Measurements from ENCODE around the gene SEPTIN11.

The SEPTIN11 gene

DNA sequence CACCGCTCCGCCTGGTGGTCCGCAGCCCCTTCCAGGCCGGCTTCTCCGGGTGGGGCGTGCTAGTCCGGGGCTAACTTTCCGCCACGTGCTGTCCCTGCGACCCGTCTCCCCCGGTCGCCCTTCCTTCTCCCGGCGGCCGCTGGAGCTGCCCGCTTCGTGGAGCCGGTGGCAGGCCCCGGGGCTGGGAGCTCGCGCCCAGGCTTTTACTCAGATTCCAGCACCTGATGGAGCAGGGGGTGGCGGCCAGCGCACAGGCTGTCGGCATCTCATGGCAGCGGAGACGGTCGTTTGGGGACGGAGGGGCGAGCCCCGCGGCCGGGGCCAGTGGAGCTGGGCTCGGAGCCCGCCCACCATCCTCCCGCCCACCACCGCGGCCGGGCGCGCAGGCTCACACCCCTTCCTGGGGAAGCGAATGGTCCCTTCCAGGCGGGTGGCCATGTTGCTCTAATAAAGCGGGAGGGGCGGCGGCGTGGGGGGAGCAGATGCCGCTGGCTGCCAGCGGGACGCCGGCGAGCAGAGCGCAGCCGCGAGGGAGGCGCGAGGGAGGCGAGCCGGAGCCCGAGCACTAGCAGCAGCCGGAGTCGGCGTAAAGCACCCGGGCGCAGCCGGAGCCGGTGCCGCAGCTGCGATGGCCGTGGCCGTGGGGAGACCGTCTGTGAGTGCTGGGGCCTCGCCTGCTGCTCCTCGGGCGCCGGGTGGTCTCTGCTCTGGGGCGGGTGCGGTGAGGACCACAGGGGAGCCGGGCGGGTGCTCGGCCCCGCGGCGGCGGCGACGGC is at the start of gene SEPTIN11:
Gene SEPTIN11, plus strand, starts transcription at position 477 of the 776 bp plus-strand sequence. Its CDS starts 152 bp downstream, at position 629.
- peak; percentile 65 to 77 for DNase-seq (ENCODE audit: low read depth in 2 of 2, low spot score in 1 of 2)

DNA sequence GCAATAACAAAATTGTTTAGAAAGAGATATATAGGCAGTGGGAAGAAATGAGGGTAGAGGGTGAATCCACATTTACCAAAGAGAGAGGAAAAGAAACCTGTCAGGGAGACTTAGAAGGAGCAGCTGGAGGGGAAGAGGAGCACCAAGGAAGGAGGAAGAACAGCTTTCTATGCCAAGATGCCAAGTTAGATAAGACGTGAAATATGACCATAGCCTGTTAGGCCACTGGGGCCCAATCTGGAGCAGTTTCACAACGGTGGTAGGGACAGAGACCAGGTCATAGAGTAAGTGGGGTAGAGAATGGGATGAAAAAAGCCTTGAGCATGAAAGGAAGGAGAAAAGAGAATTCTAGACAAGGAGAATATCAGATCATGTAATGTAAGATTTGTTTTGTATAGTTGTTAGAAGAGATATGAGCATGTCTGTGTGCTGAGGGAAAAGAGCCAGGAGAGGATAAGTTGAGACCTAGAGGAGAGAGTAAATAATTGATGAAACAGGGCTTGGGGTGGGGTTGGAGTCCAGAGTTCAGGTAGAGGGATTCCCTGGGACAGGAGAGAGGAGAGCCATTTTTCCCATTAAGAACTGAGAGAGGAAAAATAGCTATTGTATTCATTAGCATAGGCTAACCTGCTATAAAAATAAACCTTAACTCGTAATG is 47.2 kb upstream of the SEPTIN11 start:
- no peak for DNase-seq (ENCODE audit: low read depth in 2 of 2, low spot score in 1 of 2)

DNA sequence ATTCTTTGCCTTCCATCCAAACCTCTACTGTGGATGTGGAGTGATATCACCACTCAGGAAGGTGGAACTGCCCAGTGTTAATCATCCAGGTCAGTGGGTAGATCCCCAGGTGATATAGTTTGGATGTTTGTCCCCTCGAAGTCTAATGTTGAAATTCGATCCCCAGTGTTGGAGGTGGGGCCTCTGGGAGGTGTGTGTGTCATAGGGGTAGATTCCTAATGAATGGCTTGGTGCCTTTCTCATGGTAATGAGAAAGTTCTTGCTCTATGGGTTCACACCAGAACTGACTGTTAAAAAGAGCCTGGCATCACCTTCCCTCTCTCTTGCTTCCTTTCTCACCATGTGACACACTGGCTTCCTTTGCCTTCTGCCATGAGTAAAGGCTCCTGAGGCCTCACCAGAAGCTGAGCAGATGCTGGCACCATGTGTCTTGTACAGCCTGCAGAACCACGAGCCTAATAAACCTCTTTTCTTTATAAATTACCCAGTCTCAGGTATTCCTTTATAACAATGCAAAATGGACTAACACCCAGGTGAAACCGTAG is 44.8 kb upstream of the SEPTIN11 start:
- DNase-seq (ENCODE audit: low read depth in 2 of 2, low spot score in 1 of 2), result no peak

DNA sequence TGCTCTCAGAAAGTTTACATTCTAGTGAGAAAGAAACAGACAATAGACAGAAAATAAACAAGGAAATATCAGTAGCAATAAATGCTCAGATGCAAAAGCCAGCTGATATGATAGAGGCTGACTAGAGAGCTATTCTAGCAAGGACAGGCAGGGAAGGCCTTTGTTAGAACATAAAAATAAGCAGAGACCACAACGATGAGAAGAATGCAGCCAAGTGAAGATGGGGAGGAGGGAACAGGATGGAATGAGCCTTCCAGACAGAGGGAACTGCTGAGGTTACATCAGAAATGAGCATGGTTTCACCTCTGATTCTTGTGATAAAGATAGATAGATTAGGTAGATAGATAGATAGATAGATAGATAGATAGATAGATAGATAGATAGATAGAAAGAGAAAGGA is 44.0 kb upstream of the SEPTIN11 start:
- no peak for DNase-seq (ENCODE audit: low read depth in 2 of 2, low spot score in 1 of 2)

DNA sequence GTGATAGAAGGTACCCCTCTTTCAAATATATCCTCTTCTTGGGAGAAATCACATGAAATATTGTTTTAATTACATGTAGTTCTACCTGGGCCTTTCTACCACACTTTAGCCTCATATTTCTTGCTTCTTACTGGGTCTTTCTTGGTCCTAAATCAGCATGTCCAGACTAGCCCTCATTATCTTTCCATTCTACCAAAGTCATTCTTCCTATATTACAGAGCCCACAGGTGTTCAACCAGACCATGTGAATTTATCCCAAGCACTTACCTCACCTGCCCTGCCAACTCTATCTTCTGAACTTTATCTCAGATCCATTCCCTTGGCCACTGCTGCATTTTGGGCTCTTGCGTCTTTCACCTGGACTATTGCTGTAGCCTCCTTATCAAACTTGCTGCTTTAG is 39.8 kb upstream of the SEPTIN11 start:
- no peak for DNase-seq (ENCODE audit: low read depth in 2 of 2, low spot score in 1 of 2)

DNA sequence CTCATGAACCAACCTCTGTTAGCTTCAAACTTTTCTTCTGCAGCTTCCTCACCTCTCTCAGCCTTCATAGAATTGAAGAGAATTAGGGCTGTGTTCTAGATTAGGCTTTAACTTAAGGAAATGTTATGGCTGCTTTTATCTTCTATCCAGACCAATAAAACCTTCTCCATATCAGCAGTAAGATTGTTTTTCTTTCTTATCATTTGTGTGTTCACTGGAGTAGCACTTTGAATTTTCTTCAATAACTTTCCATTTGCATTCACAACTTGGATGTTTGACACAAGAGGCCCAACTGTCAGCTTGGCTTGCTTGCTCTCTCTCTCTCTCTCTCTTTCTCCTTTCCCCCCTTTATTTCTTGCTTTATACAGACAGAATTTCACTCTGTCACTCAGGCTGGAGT is 28.8 kb upstream of the SEPTIN11 start:
- no peak for DNase-seq (ENCODE audit: low read depth in 2 of 2, low spot score in 1 of 2)

DNA sequence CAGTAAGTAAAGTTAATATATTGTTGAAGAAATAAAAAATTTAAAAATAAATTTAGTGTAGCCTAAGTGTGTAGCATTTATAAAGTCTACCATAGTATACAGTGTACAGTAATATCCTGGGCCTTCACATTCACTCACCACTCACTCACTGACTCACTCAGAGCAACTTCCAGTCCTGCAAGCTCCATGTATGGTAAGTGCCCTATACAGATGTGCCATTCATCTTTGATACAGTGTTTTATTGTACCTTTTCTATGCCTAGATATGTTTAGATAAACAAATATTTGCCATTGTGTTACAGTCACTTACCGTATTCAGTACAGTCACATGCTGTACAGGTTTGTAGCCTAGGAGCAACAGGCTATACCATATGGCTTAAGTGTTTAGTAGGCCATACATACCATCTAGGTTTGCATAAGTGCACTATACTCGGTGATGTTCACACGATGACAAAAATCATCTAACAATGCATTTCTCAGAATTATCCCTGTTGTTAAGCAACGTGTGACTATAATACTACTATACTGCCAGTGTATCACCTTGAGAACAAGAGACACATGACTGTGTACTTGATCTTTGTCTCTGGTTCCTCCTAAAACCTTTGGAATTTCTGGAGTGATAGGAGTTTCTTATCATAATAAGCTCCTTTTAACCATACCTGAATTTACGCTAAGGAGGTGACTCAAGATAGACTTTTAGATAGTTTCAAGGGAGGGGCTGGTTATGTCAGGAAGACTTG is 25.8 kb upstream of the SEPTIN11 start:
- no peak for DNase-seq (ENCODE audit: low read depth in 2 of 2, low spot score in 1 of 2)

DNA sequence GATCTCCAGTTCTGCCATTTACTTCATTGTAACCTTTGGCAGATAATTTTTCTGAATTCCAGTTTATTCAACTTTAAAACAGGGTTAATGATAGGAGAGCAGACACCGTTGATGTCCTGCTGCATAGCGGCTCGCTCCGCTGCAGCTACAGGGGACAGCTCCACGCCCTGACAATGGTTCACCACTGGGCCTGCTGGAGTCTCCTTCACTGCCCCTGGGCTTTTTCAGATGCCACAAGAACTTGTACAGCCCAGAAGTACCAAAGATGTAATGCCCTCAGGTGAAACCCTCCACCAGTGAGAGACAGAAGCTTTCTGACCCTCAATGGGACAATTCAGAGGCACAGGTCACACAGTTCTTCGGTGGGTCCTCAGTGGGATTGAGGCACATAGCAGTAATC is 22.7 kb upstream of the SEPTIN11 start:
- DNase-seq (ENCODE audit: low read depth in 2 of 2, low spot score in 1 of 2), result no peak

DNA sequence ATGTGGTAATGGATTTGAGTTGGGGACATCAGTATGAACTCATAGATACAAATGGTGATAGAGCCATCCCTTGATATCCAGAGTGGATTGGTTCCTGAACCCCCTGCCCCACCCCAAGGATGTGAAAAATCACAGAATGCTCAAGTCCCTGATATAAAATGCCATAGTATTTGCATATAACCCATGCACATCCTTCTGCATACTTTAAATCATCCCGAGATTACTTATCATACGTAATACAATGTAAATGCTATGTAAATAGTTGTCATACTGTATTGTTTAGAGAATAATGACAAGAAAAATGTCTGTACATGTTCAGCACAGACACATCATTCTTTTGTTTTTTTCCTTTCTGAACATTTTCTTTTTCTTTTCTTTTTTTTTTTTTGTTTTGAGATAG is 18.9 kb upstream of the SEPTIN11 start:
- no peak for DNase-seq (ENCODE audit: low read depth in 2 of 2, low spot score in 1 of 2)

DNA sequence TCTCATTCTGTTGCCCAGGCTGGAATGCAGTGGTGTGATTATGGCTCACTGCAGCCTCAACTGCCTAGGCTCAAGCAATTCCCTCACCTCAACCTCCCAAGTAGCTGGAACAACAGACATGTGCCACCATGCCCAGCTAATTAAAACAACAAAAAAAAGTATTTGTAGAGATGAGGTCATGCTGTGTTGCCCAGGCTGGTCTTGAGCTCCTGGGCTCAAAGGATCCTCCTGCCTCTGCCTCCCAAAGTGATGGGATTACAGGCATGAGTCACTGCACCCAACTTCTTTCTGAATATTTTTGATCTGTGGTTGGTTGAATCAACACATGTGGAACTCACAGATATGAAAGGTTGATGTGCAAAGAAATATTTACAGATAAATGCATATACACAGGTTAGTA is 18.5 kb upstream of the SEPTIN11 start:
- no peak for DNase-seq (ENCODE audit: low read depth in 2 of 2, low spot score in 1 of 2)

DNA sequence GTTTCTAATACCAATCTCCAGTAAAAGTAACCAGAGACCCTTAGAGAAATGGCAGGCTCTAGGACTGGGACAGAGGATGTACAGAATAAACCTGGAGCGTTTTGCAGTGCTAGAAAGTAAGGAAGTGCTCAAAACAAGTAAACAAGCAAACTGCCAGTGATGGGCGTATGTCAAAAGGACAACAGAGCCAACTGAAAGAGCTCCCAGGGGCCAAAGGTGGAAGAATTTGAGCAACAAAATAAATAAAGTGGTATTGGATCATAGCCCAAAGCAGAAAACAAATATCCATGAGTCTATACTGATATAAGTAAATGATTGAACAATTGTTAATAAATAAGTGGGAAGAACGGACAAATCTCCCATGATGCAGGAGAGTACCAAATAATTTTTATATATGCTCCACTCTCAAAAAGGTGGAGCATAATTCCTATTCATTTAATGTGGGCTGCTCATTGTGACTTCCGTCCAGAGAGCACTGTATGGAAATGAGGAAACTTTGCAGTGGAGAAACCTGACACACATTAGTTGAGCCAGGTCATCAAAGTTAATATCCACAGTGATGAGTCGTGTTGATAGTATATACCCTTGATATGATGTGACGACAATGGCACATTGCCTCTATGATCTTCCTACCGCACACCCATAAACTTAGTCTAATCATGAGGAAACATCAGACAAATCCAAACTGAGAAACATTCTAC is 17.8 kb upstream of the SEPTIN11 start:
- no peak for DNase-seq (ENCODE audit: low read depth in 2 of 2, low spot score in 1 of 2)

DNA sequence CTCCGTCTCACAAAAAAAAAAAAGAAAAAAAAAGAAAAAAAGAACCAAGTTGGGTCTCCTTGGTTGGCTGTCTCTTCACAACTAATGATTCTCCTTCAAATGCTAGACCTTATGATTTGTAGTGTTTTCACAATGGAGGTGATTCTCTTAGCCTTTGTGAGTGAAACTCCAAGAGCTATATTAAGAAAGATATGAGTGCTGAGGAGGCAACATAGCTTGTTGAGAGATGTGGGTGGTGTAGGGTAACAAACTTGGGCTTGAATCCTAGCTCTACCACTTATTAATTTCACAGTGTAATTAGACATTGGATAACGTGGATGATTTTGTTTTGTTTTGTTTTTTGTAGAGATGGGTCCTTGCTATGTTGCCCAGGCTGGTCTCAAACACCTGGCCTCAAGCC is 10.4 kb upstream of the SEPTIN11 start:
- DNase-seq (ENCODE audit: low read depth in 2 of 2, low spot score in 1 of 2), result no peak

DNA sequence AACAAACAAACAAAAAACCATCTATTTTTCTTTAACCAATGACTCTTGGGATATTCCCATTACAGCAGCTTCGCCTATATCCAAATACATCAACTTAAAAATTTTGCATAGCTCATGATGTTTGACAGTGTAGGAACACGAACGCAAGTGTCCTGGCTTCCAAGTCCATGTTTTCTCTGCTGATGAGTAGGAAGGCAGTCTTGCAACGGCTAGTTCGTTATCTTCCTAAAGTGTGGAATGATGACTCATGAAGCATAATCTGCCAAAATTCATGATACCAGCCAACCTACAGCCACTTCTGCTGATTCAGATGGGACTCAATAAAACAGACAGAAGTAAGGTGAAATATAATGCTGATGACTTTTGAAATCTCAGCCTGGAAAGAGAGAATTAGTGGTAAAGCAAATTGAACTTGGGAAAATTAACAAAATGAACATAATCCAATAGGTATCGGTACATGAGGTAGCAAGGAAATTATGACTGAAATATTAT is 6.4 kb upstream of the SEPTIN11 start:
- DNase-seq (ENCODE audit: low read depth in 2 of 2, low spot score in 1 of 2), result no peak

DNA sequence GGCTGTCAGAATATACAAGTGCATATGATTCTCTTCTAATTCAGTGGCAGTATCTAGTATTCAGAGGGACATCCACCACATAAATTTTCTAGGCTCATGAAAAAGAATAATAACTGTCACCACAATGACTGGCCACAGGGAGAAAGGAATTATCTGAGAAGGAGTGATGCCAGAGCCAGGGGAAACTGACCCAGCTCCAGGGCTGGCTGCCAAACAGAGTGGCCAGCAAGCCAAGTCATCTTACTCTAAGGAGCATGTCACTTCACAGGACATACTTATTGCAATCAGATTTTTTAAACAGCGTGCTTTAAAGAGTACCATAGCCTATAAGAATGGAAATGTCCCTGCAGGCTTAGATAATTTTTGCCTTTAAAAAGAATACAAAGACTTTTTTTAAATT is 5.8 kb upstream of the SEPTIN11 start:
- DNase-seq (ENCODE audit: low read depth in 2 of 2, low spot score in 1 of 2), result no peak

DNA sequence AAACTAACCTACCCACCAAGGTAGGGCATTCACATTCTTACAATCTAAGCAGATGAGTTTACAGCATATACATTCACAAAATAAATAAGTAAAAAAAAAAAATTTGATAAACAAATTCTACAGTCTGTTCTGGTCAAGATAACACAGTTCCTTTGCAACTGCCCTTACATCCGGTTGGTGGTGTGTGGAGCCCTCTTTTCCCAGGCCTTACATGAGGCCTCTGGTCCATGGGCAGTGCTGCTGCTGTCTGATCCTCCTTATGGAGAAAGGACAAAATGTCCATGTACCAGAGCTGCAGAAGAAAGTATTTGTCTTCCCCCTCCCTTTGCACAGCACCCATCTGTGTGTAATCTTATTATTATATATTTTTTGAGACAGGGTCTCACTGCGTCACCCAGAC is 2.2 kb upstream of the SEPTIN11 start:
- DNase-seq (ENCODE audit: low read depth in 2 of 2, low spot score in 1 of 2), result no peak

DNA sequence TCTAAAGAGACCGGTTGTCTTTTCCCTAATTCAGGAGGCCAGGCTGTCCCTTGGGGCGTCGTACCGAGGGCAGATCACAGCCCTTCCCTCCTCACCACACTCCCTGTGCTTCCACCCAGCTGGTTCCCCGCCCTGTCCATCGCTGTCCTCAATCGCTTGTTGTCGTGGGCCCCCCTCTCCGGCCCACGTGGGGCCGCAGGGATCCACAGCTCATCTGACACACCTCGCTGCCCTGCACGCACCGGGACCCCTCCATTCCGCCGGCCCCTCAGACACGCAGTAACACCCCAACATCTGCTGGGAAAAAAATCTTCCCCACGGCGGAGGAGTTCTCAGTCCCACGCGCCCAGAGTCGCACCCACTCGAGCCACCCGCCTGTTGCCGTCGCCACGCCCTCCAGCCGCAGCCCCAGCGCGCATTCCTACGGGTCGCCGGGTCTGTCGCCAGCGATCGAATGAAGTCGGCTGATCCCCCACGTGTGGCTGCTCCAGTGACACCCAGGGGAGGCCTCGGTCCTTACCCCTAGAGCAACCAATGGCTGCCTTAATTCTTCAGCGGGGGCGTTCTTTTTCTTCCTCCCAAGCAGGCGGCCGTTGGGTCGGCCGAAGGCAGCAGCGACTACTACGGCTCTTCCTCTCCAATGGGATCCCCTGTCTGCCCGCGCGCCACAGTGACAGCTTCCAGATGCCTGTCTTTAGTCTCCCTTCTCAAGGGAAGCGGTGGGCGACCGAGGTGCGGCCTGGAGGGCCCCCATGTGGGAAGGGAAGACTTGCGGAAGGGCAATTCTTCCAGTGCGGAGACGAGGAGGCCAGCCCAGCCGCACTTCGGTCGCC is 893 bp upstream of the SEPTIN11 start:
- DNase-seq (ENCODE audit: low read depth in 2 of 2, low spot score in 1 of 2), result peak; percentile 38 to 58

DNA sequence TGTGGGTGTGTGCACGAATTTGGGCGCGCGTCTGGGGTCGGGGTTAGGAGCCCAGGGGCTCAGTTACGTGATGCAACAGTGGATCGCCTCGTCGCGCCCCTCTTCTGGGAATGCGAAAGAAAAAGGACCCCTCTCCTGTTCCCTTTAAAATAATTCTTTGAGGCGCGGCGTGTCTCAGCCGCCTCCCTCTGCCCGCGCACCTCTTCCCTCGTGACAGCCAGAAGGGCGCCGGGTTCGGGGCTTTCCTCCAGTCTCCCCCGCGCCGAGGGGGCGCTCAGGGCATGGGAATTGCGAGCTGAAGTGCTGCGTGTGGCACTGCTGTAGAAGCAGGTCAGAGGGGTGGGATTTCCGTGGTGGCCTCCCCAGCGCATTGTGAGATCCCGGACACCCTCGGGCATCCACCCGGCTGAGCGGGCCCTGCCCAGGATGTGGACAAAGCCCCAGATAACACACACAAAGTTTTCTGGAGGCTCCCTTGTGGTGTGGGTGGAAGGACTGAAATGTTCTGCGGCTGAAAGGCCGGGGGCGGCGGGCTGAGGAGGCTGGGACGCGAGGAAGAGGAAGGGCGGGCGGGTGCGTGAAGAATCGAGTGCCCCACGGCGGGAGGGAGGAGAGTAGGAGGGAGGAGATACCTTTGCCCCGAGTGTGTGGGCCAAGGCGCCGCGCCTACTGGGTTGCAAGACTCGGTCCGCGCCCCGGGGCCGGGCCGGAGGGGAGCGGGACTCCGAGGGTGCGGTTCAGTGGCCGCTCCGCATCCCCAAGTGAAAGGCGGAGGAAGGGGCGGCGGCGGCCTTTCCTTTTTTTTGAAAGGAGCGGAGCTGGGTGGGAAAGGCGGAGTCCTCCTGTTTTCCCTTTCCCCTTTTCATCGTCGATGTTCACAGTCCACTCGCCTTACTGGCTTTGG is 752 bp downstream of the SEPTIN11 start:
- peak; percentile 20 to 35 for DNase-seq (ENCODE audit: low read depth in 2 of 2, low spot score in 1 of 2)

DNA sequence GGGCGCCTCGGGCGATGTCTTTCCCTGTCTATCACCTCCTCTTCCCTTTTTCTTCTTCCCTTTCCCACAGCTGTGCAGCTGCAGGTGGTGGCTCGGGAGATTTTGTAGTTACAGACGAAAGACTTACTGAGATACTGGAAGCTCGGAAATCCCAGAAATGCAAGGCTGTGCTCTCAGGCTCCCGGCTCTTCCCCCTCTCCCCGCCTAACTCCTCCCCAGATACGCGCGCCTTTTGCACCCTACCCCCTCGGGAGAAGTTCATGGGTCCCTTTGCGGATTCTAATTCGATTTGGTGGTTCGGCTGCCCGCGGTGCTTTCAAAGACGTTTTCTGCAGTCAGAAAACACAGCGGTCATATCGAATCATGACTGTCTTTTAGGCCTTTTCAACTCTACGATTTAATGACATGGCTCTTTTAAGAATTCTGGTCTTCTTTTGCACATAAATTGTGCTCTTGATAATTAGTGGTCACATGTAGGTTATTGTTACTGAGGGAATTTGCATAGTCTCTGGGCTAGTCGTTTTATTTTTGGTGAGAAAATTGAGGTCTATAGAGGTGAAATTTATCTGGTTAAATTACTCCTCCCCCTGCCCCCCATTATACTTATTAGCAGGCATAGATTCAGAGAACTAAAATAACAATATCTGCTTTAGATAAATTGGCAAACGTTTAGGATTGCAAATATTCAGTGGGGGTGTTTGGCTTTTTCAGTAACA is 1.6 kb downstream of the SEPTIN11 start:
- no peak for DNase-seq (ENCODE audit: low read depth in 2 of 2, low spot score in 1 of 2)

DNA sequence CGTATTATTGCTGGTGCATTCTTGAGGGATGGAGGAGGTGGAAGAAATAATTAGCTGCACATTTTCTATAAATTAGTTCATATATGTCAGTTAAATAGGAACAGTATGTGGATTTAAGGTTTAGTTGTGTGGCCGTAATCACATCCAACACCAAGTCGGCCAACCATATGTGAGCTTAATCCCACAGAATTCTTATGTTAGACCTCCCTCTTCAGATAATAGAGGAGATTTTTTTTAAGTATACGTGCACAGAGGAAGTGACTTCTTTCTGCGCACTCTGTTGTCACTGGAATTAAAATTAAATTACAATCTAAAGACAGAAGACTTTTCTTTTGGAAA is 2.1 kb downstream of the SEPTIN11 start:
- no peak for DNase-seq (ENCODE audit: low read depth in 2 of 2, low spot score in 1 of 2)
